GM23248 (cell line): ENCODE results near the gene CD4.

Experiments used
- EZH2 ChIP-seq: fragments of 200-600 bp; sonication (generic); IDR thresholded peaks from 2 replicates; pipeline ENCODE4 v1.6.1; 2018; ENCODE audit warnings: antibody characterized with exemption, mild to moderate bottlenecking; ENCODE audit not compliant: insufficient read depth, poor library complexity, severe bottlenecking
- EZH2phosphoT487 ChIP-seq: fragments of 200-600 bp; sonication (generic); IDR thresholded peaks from 2 replicates; pipeline ENCODE4 v1.6.1; 2018; ENCODE audit warnings: antibody characterized with exemption, moderate library complexity, mild to moderate bottlenecking, low read depth; ENCODE audit not compliant: insufficient read depth

GRCh38 chr12:6784761-6785160 is 4.6 kb upstream of the CD4 start:
- TF ChIP-seq EZH2, result no peak
- no peak for TF ChIP-seq EZH2phosphoT487
